GM12878 (cell line): ENCODE results near the gene CCL19.

Experiments used
- BHLHE40 ChIP-seq, 2 experiments: fragments of 450-650 bp in 1 of 2; IDR thresholded peaks; 2 replicates each; pipeline ENCODE4 v1.6.1; 2011 to 2017; ENCODE audit warnings: low read depth in 2 of 2, borderline replicate concordance in 1 of 2, improper control_type of control experiment in 1 of 2, low read length in 1 of 2, mild to moderate bottlenecking in 1 of 2
- BMI1 ChIP-seq: fragments of 450-650 bp; IDR thresholded peaks from 2 replicates; pipeline ENCODE4 v1.6.1; 2016; ENCODE audit warnings: mild to moderate bottlenecking, moderate library complexity, borderline replicate concordance
- CTCF ChIP-seq, 3 experiments: IDR thresholded peaks in 2 of 3; conservative IDR thresholded peaks in 1 of 3; 2 replicates each; pipeline ENCODE4 v1.5.1; 2011; ENCODE audit warnings: low read depth in 3 of 3, low read length in 3 of 3, mild to moderate bottlenecking in 3 of 3, control low read depth in 2 of 3, moderate library complexity in 2 of 3, inconsistent platforms in 1 of 3, mixed read lengths in 1 of 3; ENCODE audit not compliant: control insufficient read depth in 2 of 3, insufficient read depth in 1 of 3; ENCODE audit errors: extremely low read depth in 1 of 3
- ESRRA ChIP-seq: IDR thresholded peaks from 2 replicates; pipeline ENCODE4 v1.6.1; 2012; ENCODE audit warnings: mild to moderate bottlenecking, low read length, improper control_type of control experiment
- EZH2 ChIP-seq: IDR thresholded peaks from 2 replicates; pipeline ENCODE4 v1.6.1; 2012; ENCODE audit warnings: low read depth, mild to moderate bottlenecking, control low read depth, inconsistent platforms, low read length, borderline replicate concordance; ENCODE audit not compliant: control insufficient read depth
- FOXK2 ChIP-seq: fragments of 450-650 bp; IDR thresholded peaks from 2 replicates; pipeline ENCODE4 v1.6.1; 2017; ENCODE audit warnings: mild to moderate bottlenecking, moderate library complexity
- NFIC ChIP-seq: IDR thresholded peaks from 2 replicates; pipeline ENCODE4 v1.6.1; 2012; ENCODE audit warnings: low read depth, mild to moderate bottlenecking, inconsistent platforms, low read length, moderate library complexity
- POLR2A ChIP-seq: IDR thresholded peaks from 2 replicates; pipeline ENCODE4 v1.6.1; 2011; ENCODE audit warnings: low read depth, mild to moderate bottlenecking, low read length

DNA sequence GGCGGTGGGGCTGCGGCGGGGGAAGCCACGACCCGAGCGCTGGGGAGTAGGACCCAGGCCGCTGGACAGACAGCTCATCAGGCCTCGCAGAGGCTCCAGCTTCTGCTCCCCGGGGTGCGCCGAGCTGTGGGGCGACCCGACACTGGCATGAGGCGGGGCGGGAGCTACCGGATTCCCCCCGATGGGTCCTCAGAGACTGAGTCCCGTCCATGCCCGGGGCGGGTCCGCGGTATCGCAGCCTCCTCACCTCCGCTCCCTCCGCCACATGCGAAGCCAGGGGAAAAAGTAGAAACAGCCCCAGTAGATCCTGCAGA is 26.1 kb downstream of the CCL19 start:
- TF ChIP-seq BHLHE40 (IDR thresholded peaks at IDR 0.05; ENCODE audit: borderline replicate concordance in 1 of 2, low read depth in 2 of 2, low read length in 1 of 2) (no peak), FOXK2 (no peak), ESRRA (no peak), POLR2A (no peak), BMI1 (no peak), NFIC (no peak), CTCF (IDR thresholded peaks at IDR 0.05 in 2 of 3, conservative IDR thresholded peaks at IDR 0.05 in 1 of 3; ENCODE audit: control insufficient read depth in 2 of 3, extremely low read depth in 1 of 3, insufficient read depth in 1 of 3, low read depth in 3 of 3, low read length in 3 of 3) (no peak), EZH2 (no peak)
